ENCODE results near the gene CRYGD.

CRYGD gene

DNA sequence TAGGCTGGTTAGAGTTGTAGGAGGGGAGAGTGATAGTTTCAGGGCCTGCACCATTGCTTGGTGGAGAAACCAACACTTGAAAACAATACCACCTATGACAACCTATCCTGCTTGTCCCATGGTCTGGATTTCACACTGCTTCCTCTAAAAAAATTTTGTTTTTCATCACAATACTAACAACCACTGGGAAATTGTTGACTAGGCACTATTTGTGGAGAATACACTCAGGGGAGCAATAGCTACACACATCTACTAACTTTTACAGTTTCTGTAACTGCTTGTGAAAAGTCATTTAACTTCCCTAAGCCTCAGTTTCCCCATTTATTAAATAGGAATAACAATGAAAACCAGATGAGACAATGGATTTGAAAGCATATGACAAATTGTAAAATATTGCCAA lies 25.8 kb upstream of the CRYGD start:
- DNase-seq (ENCODE audit: insufficient read length, low spot score) (no peak), FAIRE-seq (no peak)
- TF ChIP-seq CTCF (IDR thresholded peaks at IDR 0.05; ENCODE audit: insufficient read depth, missing control alignments): no peak

DNA sequence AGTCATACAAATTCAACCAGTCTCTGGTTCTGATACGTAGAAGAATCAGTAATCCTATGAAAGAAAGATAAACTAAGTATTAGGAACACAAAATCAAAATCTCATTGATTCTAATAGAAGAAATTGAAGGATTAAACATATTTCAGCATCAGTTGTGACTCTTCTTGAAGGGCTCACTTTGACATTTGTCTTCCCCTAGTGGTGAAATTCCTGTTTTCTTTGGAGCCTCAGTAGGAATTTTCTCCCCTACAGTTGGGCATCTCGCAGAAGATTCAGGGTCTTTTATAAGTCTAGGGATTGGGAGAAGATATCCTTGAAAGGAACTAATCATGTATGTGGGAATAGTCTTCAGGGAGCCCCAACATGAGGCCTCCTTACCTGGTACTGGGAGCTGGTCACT lies 24.5 kb upstream of the CRYGD start:
- DNase-seq (ENCODE audit: insufficient read length, low spot score) (no peak), FAIRE-seq (no peak)
- TF ChIP-seq CTCF (IDR thresholded peaks at IDR 0.05; ENCODE audit: insufficient read depth, missing control alignments): no peak

DNA sequence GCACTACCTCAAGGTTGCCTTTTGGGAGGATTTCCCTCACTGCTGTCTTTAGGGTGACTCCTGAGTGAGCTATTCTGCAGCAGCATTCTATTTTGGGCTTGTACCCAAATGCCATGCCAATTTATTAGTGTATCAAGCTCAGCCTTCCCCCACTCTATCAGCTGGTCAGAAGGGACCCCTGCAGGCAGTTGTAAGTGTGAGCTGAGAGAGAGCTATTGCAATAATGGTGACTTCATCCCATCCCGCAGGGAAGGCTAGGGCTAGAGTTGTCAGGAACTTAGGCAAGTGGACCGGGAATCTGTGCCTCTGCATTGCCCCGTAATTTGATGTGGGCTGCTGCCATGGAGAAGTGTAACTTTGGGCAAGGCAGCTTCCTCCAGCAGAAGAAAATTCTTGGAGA lies 23.4 kb upstream of the CRYGD start:
- no peak for DNase-seq (ENCODE audit: insufficient read length, low spot score)
- FAIRE-seq: no peak
- TF ChIP-seq CTCF (IDR thresholded peaks at IDR 0.05; ENCODE audit: insufficient read depth, missing control alignments): no peak

GRCh38 chr2:208147008-208147407 lies 22.7 kb upstream of the CRYGD start:
- no peak for TF ChIP-seq CTCF (IDR thresholded peaks at IDR 0.05; ENCODE audit: insufficient read depth, missing control alignments)
- no peak for DNase-seq (ENCODE audit: insufficient read length, low spot score)
- FAIRE-seq: no peak

DNA sequence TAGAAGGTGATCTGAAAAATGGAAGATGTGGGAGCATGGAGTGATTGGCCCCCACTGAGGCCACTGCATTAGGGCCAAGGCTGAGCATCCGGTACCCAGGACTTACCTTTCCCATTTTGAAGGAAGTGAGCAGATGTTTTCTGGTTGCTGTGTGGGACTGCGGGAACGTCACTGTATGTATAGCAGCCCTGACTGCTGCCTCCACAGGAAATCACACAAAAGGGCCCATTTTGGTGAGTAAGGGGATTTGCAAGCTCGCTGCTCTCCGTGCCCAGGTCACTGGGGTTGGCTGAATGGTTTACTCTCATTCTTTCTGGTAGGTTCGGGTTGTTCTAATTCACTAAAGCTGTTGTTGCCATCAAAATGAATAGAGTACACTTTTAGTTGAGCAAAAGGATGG lies 21.7 kb upstream of the CRYGD start, which contains the start of gene CRYGB:
Gene CRYGB, minus strand, starts transcription at position 153 of the 400 bp plus-strand sequence. Its CDS starts 38 bp downstream, at position 115.
- DNase-seq (ENCODE audit: insufficient read length, low spot score) (no peak), FAIRE-seq (no peak)
- no peak for TF ChIP-seq CTCF (IDR thresholded peaks at IDR 0.05; ENCODE audit: insufficient read depth, missing control alignments)

DNA sequence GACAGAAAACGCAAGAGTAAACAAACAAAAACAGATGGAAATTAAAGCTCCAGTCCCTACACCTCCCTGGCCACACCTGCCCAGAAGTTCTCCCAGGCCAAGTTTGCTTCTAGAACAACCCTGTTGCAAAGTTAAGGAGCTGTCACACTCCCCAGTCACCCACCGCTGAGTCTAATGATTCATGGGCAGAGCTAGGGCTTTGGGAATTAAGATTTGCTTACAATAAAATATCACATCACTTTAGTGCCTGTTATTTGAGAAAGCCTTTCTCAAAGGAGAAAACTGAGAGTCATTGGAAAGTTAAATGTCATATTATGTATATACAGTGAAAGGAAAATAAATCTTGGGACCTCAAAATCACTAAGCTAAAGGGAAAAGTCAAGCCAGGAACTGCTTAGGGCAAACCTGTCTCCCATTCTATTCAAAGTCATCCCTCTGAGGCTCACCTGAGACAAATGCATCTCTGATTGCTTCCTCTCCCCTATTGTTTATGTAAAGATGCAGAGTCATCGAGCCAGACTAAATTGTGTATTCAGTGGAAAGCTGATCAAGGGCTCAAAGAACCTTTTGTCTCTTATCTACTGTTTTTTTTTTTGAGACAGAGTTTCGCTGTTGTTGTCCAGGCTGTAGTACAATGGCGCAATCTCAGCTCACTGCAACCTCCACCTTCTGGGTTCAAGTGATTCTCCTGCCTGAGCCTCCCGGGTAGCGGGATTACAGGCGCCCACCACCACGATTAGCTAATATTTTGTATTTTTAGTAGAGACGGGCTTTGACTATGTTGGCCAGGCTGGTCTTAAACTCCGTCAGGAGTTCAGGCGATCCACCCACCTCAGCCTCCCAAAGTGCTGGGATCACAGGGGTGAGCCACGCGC lies 18.8 kb upstream of the CRYGD start:
- DNase-seq (ENCODE audit: insufficient read length, low spot score): no peak
- no peak for TF ChIP-seq CTCF (IDR thresholded peaks at IDR 0.05; ENCODE audit: insufficient read depth, missing control alignments)
- FAIRE-seq: no peak

DNA sequence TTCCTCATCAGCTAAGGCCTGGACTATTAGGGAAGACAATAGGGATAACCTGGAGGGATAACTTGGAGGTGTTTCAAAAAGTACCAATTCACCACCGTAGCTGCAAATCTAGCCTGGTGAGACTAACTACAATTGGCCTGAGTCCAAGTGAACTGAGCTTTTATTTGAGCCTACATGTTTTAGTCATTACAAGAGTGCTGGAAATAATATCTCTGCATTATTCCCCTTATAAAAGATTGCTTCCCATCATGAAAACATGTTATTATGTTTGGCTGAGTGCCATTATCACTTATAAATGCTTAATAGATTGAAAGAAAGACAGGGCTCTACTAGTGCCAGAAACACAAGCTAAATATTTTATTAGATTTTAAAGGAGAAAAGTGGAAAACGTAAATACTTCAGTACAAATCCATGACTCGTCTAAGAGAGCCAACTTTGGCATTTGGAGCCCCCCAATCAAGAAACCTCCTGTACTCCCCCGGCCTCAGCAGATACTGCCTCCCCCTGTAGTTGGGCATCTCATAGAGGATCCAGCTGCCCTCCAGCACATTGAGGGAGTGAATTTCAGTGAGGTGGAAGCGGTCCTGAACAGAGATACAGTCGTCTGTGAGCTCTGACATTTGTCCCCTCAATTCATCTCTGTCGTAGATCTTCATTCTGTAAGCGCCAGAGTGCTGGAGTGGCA lies 18.1 kb upstream of the CRYGD start:
- no peak for TF ChIP-seq CTCF (IDR thresholded peaks at IDR 0.05; ENCODE audit: insufficient read depth, missing control alignments)
- DNase-seq (ENCODE audit: insufficient read length, low spot score): no peak
- FAIRE-seq: no peak
